ENCODE data around the gene CHFR.

- TF ChIP-seq CTCF (conservative IDR thresholded peaks at IDR 0.05 in 1 of 2, IDR thresholded peaks at IDR 0.05 in 1 of 2; ENCODE audit: extremely low read depth in 1 of 2, insufficient read depth in 1 of 2, low read depth in 1 of 2, low read length in 2 of 2) = no peak
- no peak for TF ChIP-seq EZH2 (IDR thresholded peaks at IDR 0.05; ENCODE audit: borderline replicate concordance, low read length)
These were observed 58.5 kb downstream of the CHFR start, which contains the start of gene GOLGA3 for GRCh38 chr12:132828706-132829534.
